GM20000 (cell line): ENCODE data around the gene DUSP10.

Experiments used
- DNase-seq: peaks from one replicate; pipeline ENCODE4 v3.0.0; 2012; ENCODE audit warnings: low spot score
- TF ChIP-seq, protein P1 (sequence below): IDR thresholded peaks from 2 replicates; pipeline ENCODE4 v1.5.1; 2012; ENCODE audit warnings: mild to moderate bottlenecking, control low read depth; ENCODE audit errors: extremely low read depth, missing control alignments

The DUSP10 gene

DNA sequence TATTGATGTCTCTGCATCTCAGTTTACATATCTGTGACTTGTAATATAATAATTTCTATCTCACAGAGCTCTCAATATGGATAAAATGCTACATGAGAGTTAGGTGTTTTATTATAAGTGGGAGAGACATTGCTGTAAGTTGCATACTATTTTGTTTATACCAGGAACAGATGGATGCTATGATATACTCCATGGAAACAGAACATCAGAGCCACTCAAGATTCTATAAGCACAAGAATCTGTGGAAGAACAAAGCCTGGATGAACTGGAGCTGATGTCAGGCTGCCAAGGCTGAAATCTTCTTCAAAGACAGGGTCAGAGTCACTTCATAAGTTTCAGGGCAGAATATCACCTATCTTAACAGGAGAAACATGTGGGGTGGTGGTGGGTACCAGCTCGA, 30.2 kb downstream of the DUSP10 start:
- TF ChIP-seq, protein P1, sequence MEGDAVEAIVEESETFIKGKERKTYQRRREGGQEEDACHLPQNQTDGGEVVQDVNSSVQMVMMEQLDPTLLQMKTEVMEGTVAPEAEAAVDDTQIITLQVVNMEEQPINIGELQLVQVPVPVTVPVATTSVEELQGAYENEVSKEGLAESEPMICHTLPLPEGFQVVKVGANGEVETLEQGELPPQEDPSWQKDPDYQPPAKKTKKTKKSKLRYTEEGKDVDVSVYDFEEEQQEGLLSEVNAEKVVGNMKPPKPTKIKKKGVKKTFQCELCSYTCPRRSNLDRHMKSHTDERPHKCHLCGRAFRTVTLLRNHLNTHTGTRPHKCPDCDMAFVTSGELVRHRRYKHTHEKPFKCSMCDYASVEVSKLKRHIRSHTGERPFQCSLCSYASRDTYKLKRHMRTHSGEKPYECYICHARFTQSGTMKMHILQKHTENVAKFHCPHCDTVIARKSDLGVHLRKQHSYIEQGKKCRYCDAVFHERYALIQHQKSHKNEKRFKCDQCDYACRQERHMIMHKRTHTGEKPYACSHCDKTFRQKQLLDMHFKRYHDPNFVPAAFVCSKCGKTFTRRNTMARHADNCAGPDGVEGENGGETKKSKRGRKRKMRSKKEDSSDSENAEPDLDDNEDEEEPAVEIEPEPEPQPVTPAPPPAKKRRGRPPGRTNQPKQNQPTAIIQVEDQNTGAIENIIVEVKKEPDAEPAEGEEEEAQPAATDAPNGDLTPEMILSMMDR = no peak

GRCh38 chr1:221711063-221711577, 30.8 kb downstream of the DUSP10 start:
- TF ChIP-seq, protein P1 = no peak
- DNase-seq = no peak

More for the DNA sequence above, 30.2 kb downstream of the DUSP10 start:
- DNase-seq = no peak

GRCh38 chr1:221709854-221710253, 32.0 kb downstream of the DUSP10 start:
- no peak for DNase-seq

GRCh38 chr1:221708987-221709386, 32.9 kb downstream of the DUSP10 start:
- peak; percentile 66 for DNase-seq
- TF ChIP-seq, protein P1 = no peak

More at GRCh38 chr1:221709854-221710253, 32.0 kb downstream of the DUSP10 start:
- TF ChIP-seq, protein P1 = no peak

- DNase-seq = peak; percentile 60
- TF ChIP-seq, protein P1 = no peak
These were observed 33.8 kb downstream of the DUSP10 start for GRCh38 chr1:221708076-221708571.

GRCh38 chr1:221706876-221707582, 34.9 kb downstream of the DUSP10 start:
- no peak for DNase-seq
- TF ChIP-seq, protein P1 = no peak

DNA sequence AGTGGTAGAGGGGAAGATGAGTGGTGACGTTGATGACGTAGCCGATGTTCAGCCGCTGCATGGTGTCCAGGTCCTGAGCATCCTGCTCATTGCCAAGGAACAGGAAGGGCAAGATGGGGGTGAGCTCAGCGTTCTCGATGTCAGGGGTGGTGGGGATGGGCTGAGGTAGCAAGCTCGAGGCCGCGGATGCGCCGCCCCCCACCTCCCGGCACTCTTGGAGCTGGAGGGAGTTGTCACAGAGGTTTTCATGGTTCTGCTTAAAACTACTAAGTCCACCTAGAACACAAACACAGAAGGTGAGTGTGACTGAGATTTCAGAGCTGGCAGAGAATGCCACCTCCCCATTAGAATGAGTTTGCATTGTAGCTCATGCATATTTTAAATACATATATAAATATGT, 35.7 kb downstream of the DUSP10 start:
- TF ChIP-seq, protein P1 = no peak
- no peak for DNase-seq
